Measurements from ENCODE around the gene PRPF19. TPM values are rescaled to one million over a fixed set of nuclear protein-coding genes. Genes with fewer than 3 reads are reported as not detected.

Gene PRPF19
- total and polyA plus RNA-seq, 2 of the 4 experiments (the other 2 are of a cell fraction) = 29.8 to 50.4 TPM

GRCh38 chr11:60953781-60954180, 47.4 kb upstream of the PRPF19 start:
- ChIA-PET CTCF (no interaction called here), POLR2A (ENCODE audit: unreplicated experiment) (no interaction called here)
- dilution Hi-C loops (cut with HindIII; ENCODE audit: low sequenced_read_pairs, unreplicated experiment) = no loop called here

More at GRCh38 chr11:60953781-60954180, 47.4 kb upstream of the PRPF19 start:
- peak overlapping the region; percentile 75 for H2AFZ ChIP-seq (replicated peaks; ENCODE audit: low read length, poor library complexity)
- WGBS, 2 experiments (ENCODE audit: extremely low coverage in 2 of 2, insufficient read length in 1 of 2) = 83% methylated on average over 1 of the region's 6 CpGs; no CpG with 5 or more reads in 1 of the 2 experiments
- no peak overlapping the region for H4K91ac ChIP-seq (ENCODE audit: insufficient read depth, low read depth, low read length)
- no peak overlapping the region for H2BK20ac ChIP-seq (ENCODE audit: low read depth, low read length)
- H3K4ac ChIP-seq (ENCODE audit: low read depth, low read length) = no peak overlapping the region
- H3K18ac ChIP-seq (ENCODE audit: low read depth, low read length) = no peak overlapping the region
- H3K36me3 ChIP-seq (ENCODE audit: control insufficient read depth, insufficient read depth, low read length) = no peaks in the 10 kb centered on the region
- H2AK9ac ChIP-seq (replicated peaks; ENCODE audit: low read depth, low read length, poor library complexity) = no peak overlapping the region
- H3K4me1 ChIP-seq (ENCODE audit: control insufficient read depth, insufficient read depth, low read length) = peaks cover 12% of the 10 kb centered on the region
- no peak overlapping the region for H2BK15ac ChIP-seq (ENCODE audit: low read depth, low read length)
- H4K5ac ChIP-seq (ENCODE audit: low read depth, low read length) = no peak overlapping the region
- no peak overlapping the region for H4K8ac ChIP-seq (ENCODE audit: low read depth in 2 of 2, low read length in 2 of 2)
- no peak overlapping the region for H3K14ac ChIP-seq (replicated peaks; ENCODE audit: low read depth, low read length)
- H4K20me1 ChIP-seq (ENCODE audit: insufficient read depth, low read length) = no peaks in the 10 kb centered on the region
- H2BK120ac ChIP-seq (ENCODE audit: low read depth, low read length) = no peak overlapping the region
- H3K9me1 ChIP-seq (ENCODE audit: insufficient read depth, low read length) = no peaks in the 10 kb centered on the region
- no peak overlapping the region for H3K4me3 ChIP-seq (ENCODE audit: insufficient read depth, low read depth, low read length)
- H2BK5ac ChIP-seq (ENCODE audit: low read depth, low read length, poor library complexity, severe bottlenecking) = no peak overlapping the region
- no peak overlapping the region for H3K56ac ChIP-seq (ENCODE audit: extremely low read depth, insufficient read depth, low read length)
- H3K9ac ChIP-seq (ENCODE audit: low read depth, low read length) = no peak overlapping the region
- no peak overlapping the region for H3K27ac ChIP-seq (ENCODE audit: insufficient read depth, low read length)
- ATAC-seq (ENCODE audit: low read depth) (no peak), DNase-seq (peak; percentile 44)
- in situ Hi-C loops (cut with MboI; ENCODE audit: low sequenced_read_pairs) (no loop called here), intact Hi-C loops (cut with micrococcal nuclease) (no loop called here)
- H3K4me2 ChIP-seq (ENCODE audit: low read depth, low read length) = no peak overlapping the region
- H3K23ac ChIP-seq (ENCODE audit: low read depth, low read length) = no peak overlapping the region
- BruUV-seq (replicated peaks) = no TSS peak
- H3K79me1 ChIP-seq (ENCODE audit: low read depth in 1 of 2, low read length in 2 of 2) = no peaks in the 10 kb centered on the region; a peak in 1 of 4 replicates
- H2AK5ac ChIP-seq (ENCODE audit: low read depth, low read length) = 0 out of 2 replicates have a peak overlapping the region, but pooled peaks have one; percentile 14
- no peaks in the 10 kb centered on the region for H3K9me3 ChIP-seq (ENCODE audit: control insufficient read depth, insufficient read depth, low read length)
- TF ChIP-seq MXI1 (IDR thresholded peaks at IDR 0.05; ENCODE audit: borderline replicate concordance, low read depth, low read length) = no peak
- no peak for TF ChIP-seq BHLHE40 (IDR thresholded peaks at IDR 0.05; ENCODE audit: low read depth, low read length)
- no peak for TF ChIP-seq RCOR1 (IDR thresholded peaks at IDR 0.05; ENCODE audit: insufficient replicate concordance, low read length)
- no peak for TF ChIP-seq RAD21 (IDR thresholded peaks at IDR 0.05; ENCODE audit: low read length)
- no peak for TF ChIP-seq RFX5 (IDR thresholded peaks at IDR 0.05; ENCODE audit: low read depth, low read length)
- no peak for TF ChIP-seq CEBPB (IDR thresholded peaks at IDR 0.05; ENCODE audit: low read depth, low read length)
- no peak for TF ChIP-seq MAZ (IDR thresholded peaks at IDR 0.05; ENCODE audit: borderline replicate concordance, low read depth, low read length)
- TF ChIP-seq USF2 (IDR thresholded peaks at IDR 0.05; ENCODE audit: low read depth, low read length) = no peak
- no peak for TF ChIP-seq FOS (IDR thresholded peaks at IDR 0.05; ENCODE audit: low read depth, low read length)
- TF ChIP-seq NFE2L2 (IDR thresholded peaks at IDR 0.05; ENCODE audit: low read depth, low read length) = no peak
- peaks cover 5% of the 10 kb centered on the region for H3K27me3 ChIP-seq (ENCODE audit: control insufficient read depth, insufficient read depth, low read length)
